Measurements from ENCODE around the gene C12orf75.

GRCh38 chr12:105377077-105377476 lies 46.6 kb downstream of the C12orf75 start:
- TF ChIP-seq POLR2AphosphoS5 (IDR thresholded peaks at IDR 0.05) (no peak), POLR2A (IDR thresholded peaks at IDR 0.05) (no peak), CTCF (IDR thresholded peaks at IDR 0.05) (no peak), EP300 (IDR thresholded peaks at IDR 0.05) (no peak)
